Measurements from ENCODE around the gene MAP3K14. TPM values are rescaled to one million over a fixed set of nuclear protein-coding genes. Genes with fewer than 3 reads are reported as not detected.
A peak's percentile ranks its signal among the peaks of the same experiment; 100 is the strongest.

MAP3K14 gene
- total and polyA plus RNA-seq, 8 donors: 6.1 to 16.4 (median 8.1) TPM

DNA sequence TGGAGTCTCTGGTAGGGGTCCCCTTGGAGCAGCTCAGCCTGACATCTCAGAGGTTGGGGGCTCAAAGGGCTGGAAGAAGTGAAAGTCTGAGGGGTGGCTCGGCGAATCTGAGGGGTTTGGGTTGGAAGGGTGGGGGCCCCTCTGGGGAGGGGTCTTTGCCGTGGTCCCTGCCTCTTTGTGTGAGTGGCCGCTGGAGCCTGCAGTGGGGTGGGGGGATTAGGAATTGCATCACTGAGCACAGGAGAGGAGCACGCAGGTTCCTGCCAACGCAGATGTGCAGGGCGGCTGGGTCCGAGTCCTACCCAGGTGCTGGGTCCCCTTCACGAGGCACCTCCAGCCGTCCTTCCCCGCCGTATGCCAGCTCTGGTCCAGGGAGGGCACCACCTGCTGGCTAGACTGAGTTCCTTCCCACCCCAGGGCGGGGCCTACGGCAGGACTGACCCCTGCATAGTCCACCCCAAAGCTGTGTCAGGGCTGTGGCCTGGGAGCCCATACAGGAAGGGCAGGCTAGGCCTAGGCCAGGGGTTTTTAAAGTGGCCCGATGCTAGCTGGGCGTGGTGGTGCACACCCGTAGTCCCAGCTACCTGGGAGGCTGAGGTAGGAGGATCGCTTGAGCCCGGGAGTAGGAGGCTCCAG lies 85.2 kb downstream of the MAP3K14 start:
- no peak for FAIRE-seq
- Histone ChIP-seq H3K36me3 (no peaks in the 10 kb centered on the region), H3K27ac (no peak overlapping the region), H3K9me3 (no peaks in the 10 kb centered on the region), H3K4me3 (no peak overlapping the region), H3K4me1 (peaks cover 8 to 14% (median 11%) of the 10 kb centered on the region in 3 donors), H3K27me3 (no peaks in the 10 kb centered on the region)
- peak in 2 of 6 donors; percentile 18 to 82 for DNase-seq
- intact Hi-C loops (cut with DNase I): no loop called here
- TF ChIP-seq, protein P1, sequence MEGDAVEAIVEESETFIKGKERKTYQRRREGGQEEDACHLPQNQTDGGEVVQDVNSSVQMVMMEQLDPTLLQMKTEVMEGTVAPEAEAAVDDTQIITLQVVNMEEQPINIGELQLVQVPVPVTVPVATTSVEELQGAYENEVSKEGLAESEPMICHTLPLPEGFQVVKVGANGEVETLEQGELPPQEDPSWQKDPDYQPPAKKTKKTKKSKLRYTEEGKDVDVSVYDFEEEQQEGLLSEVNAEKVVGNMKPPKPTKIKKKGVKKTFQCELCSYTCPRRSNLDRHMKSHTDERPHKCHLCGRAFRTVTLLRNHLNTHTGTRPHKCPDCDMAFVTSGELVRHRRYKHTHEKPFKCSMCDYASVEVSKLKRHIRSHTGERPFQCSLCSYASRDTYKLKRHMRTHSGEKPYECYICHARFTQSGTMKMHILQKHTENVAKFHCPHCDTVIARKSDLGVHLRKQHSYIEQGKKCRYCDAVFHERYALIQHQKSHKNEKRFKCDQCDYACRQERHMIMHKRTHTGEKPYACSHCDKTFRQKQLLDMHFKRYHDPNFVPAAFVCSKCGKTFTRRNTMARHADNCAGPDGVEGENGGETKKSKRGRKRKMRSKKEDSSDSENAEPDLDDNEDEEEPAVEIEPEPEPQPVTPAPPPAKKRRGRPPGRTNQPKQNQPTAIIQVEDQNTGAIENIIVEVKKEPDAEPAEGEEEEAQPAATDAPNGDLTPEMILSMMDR (IDR thresholded peaks at IDR 0.05): no peak
- no peak for ATAC-seq
- WGBS, 2 donors: 71 to 75% methylated on average over 19 of the region's 19 CpGs

DNA sequence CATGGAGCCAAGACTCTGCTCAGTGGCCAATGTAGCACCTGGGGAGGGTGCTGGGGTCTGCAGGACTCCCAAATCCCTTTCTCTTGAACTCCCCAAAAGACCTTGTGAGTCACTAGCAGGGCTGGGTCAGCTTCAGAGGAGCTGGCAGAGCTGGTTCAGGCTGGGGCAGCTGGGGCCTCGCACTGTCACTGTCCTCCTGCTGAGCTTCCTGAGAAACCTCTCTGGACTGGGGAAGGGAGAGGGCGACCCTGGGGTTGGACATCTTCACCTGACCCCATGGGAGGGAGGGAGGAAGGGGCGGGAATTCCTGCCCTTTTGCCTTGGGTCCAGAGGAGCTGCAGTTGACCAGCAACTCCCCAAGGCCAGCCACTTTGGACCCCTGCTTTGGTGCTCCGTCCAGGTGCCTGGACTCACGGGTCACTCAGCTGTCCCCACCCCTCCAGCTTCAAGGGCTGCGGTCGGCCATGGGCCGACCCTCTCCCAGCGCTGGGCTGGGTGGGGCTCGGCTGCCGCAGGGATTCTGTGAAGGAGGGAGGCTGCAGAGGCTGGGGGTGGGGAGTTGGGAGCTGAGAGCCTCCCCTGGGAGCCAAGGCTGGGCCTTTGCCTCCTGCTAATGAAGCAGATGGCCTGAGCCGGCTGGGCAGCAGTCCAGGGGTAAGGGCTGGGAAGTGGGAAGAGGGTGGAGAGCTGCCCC lies 85.9 kb downstream of the MAP3K14 start:
- H3K36me3 ChIP-seq: no peaks in the 10 kb centered on the region
- TF ChIP-seq, protein P1 (IDR thresholded peaks at IDR 0.05): no peak
- peaks cover 8 to 14% (median 11%) of the 10 kb centered on the region in 3 donors for H3K4me1 ChIP-seq
- no peak overlapping the region for H3K4me3 ChIP-seq
- H3K9me3 ChIP-seq: no peaks in the 10 kb centered on the region
- peak in 2 of 6 donors; percentile 14 to 64 for DNase-seq
- H3K27ac ChIP-seq: no peak overlapping the region
- intact Hi-C loops (cut with DNase I): no loop called here
- H3K27me3 ChIP-seq: no peaks in the 10 kb centered on the region
- no peak for ATAC-seq
- 63 to 70% methylated on average over 11 to 12 of the region's 12 CpGs for WGBS, 2 donors
- FAIRE-seq: no peak

DNA sequence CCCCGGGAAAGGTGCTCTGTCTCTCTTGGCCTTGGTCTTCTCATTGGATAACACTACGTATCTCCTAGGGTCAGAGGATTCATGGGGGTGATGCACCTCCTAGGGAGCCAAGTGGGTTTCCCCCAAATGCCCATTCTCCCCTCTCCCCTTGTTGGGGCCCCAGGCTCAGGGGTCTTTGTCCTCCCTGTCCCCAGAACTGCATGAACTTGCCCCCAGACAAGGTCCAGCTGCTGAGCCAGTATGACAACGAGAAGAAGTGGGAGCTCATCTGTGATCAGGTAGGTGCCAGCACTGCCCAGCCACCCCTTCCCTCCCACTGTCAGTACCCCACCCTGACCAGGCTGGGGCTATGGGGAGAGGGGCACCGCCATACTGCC lies 86.4 kb downstream of the MAP3K14 start:
- Histone ChIP-seq H3K27ac (no peak overlapping the region), H3K4me3 (no peak overlapping the region), H3K4me1 (peaks cover 8 to 14% (median 11%) of the 10 kb centered on the region in 3 donors), H3K36me3 (no peaks in the 10 kb centered on the region), H3K9me3 (no peaks in the 10 kb centered on the region), H3K27me3 (no peaks in the 10 kb centered on the region)
- intact Hi-C loops (cut with DNase I): no loop called here
- TF ChIP-seq, protein P1 (IDR thresholded peaks at IDR 0.05): no peak
- 87 to 89% methylated on average over 4 of the region's 4 CpGs for WGBS, 2 donors
- ATAC-seq (no peak), FAIRE-seq (no peak), DNase-seq (no peak)

DNA sequence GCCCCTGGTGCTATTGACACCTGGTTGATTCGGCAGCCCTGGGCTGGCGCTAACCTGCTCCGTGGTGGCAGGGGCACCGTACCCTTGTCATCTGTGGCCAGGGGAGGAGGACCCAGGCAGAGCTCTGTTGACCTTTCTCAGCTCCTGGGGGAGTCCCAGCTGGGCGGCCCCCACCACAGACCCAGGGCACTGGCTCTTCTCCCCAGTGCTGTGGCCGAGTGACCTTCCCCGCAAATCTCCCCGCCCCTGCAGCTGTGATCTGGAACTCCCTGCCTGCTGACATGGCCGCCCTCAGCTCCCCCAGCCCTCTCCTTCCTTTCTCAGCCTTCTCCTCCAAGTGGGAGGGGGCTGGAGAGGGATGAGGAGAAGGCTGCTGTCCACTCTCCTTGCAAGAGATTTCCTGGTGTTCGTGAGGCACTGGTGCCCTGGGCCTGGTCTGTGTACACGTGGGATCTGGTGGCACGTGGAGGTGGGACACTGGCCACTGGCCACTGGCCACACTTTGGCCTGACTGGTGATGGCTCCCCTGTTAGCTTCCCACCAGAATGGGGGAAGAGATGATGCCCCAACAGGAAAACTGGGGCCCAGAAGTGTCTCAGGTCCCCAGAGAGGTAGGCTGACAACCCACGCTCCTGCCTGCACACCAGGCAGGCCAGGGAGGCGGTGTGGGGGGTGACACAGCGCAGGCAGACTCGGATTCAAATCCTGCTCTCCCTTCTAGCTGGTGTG lies 87.0 kb downstream of the MAP3K14 start:
- H3K4me3 ChIP-seq: no peak overlapping the region
- intact Hi-C loops (cut with DNase I): loop anchor here in 1 of 3 donors (10.0 kb wide), 1 partner anchor 595 kb away; no protein-coding TSS in a partner anchor
- H3K27ac ChIP-seq: peak overlapping the region in 2 of 4 donors; percentile 64 to 71
- TF ChIP-seq, protein P1 (IDR thresholded peaks at IDR 0.05): no peak
- FAIRE-seq (no peak), DNase-seq (peak in 2 of 6 donors; percentile 18 to 63), ATAC-seq (no peak)
- 85 to 91% methylated on average over 16 of the region's 16 CpGs for WGBS, 2 donors
- no peaks in the 10 kb centered on the region for H3K9me3 ChIP-seq
- no peaks in the 10 kb centered on the region for H3K27me3 ChIP-seq
- H3K36me3 ChIP-seq: no peaks in the 10 kb centered on the region
- H3K4me1 ChIP-seq: peaks cover 8 to 14% (median 11%) of the 10 kb centered on the region in 3 donors
